Measurements from ENCODE around the gene MRPL16.

- TF ChIP-seq CTCF (conservative IDR thresholded peaks at IDR 0.05; ENCODE audit: low read depth, low read length) = no peak
- TF ChIP-seq POLR2A (IDR thresholded peaks at IDR 0.05; ENCODE audit: low read depth, low read length) = no peak
- no peak for TF ChIP-seq USF2 (IDR thresholded peaks at IDR 0.05; ENCODE audit: low read depth, low read length)
- TF ChIP-seq MAFK (IDR thresholded peaks at IDR 0.05; ENCODE audit: low read depth, low read length) = no peak
- TF ChIP-seq RFX5 (IDR thresholded peaks at IDR 0.05; ENCODE audit: low read depth, low read length) = no peak
- no peak for TF ChIP-seq CEBPB (IDR thresholded peaks at IDR 0.05; ENCODE audit: low read depth, low read length)
- TF ChIP-seq SMC3 (IDR thresholded peaks at IDR 0.05; ENCODE audit: low read depth, low read length) = no peak
- no peak for TF ChIP-seq MXI1 (IDR thresholded peaks at IDR 0.05; ENCODE audit: borderline replicate concordance, low read depth, low read length)
- TF ChIP-seq RAD21 (IDR thresholded peaks at IDR 0.05; ENCODE audit: low read length) = no peak
- TF ChIP-seq RCOR1 (IDR thresholded peaks at IDR 0.05; ENCODE audit: insufficient replicate concordance, low read length) = no peak
- no peak for TF ChIP-seq CHD1 (IDR thresholded peaks at IDR 0.05; ENCODE audit: low read depth, low read length)
- TF ChIP-seq FOS (IDR thresholded peaks at IDR 0.05; ENCODE audit: low read depth, low read length) = no peak
- no peak for TF ChIP-seq MAZ (IDR thresholded peaks at IDR 0.05; ENCODE audit: borderline replicate concordance, low read depth, low read length)
Measured at GRCh38 chr11:59859673-59860072, 49.1 kb upstream of the MRPL16 start.

Measured in IMR-90 (cell line).